ENCODE measurements around the gene TBX15.

The TBX15 gene

GRCh38 chr1:118988186-118989005, at the start of gene TBX15:
TBX15 (minus strand) TSS chr1:118988343; CDS start chr1:118987795, 548 bp downstream.
- no peak for DNase-seq

DNA sequence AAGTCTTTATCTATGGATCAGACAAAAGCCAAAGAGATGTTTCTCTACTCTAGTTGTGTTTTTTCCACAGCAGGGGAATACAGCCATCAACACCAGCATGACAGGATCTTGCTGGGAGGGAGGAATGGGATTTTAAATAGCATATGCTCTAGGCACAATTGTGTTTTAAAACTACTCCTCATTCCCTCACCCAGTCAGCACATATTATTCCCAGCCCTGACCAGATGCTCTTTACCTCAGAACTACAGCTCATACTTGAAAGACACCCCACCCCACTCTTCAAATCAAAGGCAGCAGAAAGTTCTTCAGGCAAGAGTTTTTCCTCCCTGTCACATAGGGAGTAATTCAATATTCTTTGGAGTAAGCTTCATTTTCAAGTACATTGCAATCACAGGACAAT, 46.2 kb upstream of the TBX15 start:
- no peak for DNase-seq

DNA sequence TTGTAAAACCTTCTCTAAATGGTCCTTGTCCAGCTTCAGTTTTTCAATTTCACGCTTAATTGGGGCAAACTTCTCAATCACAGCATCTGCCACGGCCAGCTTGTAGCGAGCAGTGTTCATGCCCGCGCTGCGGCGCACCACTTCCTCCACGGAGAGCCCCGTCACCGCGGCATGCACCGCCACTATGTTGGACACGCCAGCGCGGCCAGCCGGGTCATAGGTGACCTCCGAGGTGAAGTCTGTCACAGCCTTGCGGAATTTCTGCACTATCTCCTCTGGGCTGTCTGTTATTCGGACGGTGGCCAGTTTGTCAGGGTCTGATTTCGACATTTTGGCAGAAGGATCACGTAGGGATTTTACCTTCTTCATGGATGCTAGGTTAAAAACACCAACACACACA, 44.8 kb upstream of the TBX15 start:
- DNase-seq, result no peak

- no peak for DNase-seq
Observed at GRCh38 chr1:119027759-119028158, 39.6 kb upstream of the TBX15 start.

DNA sequence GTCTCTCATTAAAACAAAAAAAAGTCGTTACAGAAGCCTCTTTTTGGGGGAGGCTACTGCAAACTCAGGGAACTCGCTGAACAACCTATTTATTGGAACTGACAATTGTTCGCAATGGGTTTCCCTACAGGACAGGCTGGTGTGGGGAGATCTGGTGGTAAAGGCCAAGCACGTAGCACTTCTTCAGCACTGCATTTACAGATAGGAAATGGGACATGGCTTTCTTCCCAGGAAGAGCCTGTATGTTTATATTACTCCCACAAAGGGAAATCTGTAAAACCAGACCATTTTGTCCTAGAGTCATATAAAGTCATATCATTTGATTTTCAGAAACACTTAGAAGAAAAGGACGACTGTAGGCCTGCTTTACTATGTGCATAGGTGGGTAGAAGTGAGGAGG, 38.8 kb upstream of the TBX15 start:
- DNase-seq, result no peak

GRCh38 chr1:119015547-119015946, 27.4 kb upstream of the TBX15 start:
- DNase-seq, result no peak

GRCh38 chr1:119012383-119012782, 24.2 kb upstream of the TBX15 start:
- DNase-seq, result no peak

DNA sequence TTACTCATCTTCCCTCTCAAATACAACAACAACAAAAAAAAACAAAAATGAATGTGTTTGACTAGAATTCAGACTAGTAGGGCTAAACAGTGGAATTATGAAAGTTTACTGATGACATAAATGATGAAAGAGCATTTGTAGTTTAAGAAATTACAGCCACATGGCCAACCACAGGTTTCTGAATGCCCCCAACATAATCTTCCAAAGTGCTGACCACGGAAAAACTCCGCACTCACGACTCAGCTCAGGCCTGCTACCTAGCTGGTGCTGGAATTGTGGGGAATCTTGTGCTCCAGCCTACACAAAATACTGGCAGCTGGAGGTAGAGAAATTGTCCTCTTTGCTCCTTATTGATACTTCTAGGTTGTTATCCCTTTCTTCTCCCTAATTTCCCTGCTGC, 23.6 kb upstream of the TBX15 start:
- no peak for DNase-seq

DNA sequence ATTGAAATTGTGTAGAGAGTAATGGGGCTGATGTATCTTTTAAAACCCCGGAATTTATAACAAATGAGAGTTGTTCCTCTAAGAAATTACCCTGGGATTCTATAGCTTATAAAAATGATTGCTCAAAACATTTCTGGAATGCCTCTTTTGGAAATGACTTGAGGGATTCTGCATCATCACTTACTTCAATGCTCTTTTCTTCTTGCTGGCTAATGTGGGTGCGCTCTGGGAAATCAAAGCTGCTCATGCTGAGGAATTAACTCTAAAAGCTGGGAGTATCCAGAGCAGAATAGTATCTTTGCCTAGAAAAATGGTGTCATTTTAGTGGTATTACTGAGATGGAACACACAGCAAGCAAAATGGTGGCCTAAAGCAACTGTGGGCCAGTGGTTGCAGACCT, 23.0 kb upstream of the TBX15 start:
- no peak for DNase-seq

GRCh38 chr1:119010201-119010600, 22.1 kb upstream of the TBX15 start:
- no peak for DNase-seq

GRCh38 chr1:119009312-119009655, 21.1 kb upstream of the TBX15 start:
- no peak for DNase-seq

GRCh38 chr1:119008483-119009311, 20.6 kb upstream of the TBX15 start:
- no peak for DNase-seq

DNA sequence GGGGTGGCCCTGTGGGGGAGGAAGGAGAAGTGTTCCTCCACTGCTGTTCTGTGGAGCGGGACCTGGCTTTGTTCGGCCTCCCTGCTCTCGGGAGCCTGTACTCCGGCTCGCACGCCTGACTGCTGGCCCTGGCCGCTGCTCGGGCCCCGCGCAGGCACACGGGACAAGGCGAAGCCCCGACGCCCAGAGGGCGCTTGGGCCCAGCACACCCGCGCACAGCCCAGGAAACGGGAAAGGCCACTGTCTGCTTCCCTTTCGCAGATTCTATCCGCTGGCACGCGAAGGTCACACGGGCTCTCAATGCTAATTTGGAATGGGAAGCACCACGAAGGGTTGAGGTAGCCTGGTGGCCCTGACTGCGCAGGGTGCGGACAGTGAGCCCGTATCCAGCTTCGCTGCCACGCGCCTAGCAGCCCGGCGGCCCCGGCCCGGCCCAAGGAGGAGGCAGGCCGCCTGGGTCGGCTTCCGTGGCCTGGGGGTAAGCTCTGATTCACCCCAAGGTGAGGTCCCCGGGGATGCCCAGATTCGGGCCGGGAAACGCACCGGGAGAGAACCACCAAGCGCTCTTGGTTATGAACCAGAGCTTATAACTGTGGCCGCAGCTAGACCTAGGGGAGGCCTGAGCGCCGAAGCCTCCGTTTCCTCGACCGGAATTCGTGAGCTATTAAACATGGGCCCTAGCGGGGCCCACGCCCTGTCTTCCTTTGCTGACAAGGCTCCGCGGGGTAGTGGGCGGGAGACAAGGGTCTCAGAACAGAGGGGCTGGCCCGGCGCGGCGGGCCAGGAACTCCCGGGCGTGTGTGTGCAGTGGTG, 19.7 kb upstream of the TBX15 start:
- DNase-seq, result no peak

GRCh38 chr1:119007339-119007669, 19.2 kb upstream of the TBX15 start:
- DNase-seq, result no peak

DNA sequence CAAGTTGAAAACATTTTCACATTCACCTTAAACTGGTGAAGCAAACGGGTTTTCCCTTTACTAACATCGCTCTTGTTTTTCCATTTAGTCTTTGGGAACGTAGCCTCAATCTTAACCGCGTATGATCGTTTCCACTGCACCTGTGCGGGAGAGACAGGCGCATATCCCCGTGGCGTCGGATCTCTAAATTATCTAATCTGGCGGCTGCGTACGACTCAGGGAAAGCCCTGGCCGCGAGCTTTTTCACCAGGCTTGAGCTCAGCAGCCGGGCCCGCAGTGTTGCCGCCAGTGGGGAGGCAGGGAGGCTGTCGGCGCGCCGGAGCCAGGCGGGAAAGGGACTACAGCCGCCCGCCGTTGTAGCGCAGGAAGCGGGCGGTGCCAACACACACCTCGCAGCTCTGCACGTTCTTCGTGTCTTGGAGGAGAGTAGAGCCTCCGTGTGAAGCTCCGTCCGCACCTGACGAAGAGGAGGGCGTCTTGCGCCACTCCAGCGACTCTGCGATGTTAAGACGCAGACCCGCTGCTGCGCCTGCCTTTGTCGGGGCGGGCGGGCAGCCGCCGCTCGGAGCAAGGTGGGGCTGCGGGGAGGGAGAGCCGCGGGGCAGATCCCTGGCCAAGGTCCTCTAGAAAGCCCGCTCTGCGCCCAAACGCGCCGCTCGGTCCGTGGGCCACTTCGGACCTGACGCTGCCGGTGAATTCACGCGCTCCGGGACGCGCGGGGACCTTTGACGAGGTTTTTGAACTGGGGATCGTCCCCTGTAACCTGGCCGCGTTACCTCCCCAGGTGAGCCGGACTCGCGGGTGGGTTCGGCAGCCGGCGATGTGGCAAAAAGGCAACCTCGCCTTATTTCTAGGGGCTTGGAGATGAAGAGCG, 18.5 kb upstream of the TBX15 start:
- DNase-seq, result no peak

DNA sequence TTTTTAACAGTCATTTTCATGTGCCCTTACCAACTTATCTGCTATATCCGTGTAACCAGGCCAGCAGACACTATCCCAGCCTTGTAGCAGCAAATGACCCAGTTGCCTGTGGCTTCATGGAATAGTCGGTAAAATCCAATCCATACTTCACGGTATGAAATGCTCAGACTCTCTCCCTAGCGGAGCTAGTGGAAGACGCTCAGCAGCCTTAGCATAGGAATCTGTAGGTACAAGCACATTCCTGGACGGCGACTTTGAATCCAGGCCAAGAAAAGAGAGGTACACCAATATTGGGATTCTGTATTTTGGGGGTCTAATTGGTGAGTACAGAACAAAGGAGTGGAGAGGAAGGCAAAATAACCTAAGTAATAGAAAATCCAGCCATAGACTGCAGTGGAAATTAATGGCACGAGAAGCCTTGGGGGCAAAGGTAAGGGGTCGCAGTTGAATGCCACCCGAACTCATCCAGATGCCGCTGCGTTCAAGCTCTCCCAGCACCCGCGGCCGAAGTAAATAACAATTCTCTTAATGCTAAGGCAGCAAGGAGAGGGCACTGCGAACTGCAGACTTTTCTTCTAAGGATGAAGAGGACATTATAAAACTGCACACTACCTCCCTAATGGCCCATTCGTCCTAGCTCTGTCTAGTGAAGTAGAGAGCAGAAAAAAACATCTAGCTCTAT, 17.7 kb upstream of the TBX15 start:
- DNase-seq, result no peak

DNA sequence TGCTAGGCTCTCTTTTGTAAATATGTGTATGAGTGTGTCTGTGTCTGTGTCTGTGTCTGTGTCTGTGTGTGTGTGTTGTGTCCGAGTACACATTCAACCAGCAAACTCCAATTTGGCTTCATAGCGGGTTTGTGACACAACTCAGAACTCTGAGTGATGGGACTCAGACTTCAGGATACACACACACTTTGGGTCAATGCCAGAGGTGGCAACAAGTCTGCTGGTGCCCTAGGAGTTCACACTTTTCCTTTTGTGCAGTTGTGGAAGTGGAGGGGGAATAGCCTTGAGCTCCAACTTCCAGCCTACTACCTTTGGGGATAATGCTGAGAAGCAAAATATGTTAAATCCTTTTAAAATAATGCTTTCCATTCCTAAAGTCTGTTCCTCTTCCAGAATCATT, 16.6 kb upstream of the TBX15 start:
- DNase-seq, result no peak

GRCh38 chr1:119004129-119004527, 16.0 kb upstream of the TBX15 start:
- no peak for DNase-seq

DNA sequence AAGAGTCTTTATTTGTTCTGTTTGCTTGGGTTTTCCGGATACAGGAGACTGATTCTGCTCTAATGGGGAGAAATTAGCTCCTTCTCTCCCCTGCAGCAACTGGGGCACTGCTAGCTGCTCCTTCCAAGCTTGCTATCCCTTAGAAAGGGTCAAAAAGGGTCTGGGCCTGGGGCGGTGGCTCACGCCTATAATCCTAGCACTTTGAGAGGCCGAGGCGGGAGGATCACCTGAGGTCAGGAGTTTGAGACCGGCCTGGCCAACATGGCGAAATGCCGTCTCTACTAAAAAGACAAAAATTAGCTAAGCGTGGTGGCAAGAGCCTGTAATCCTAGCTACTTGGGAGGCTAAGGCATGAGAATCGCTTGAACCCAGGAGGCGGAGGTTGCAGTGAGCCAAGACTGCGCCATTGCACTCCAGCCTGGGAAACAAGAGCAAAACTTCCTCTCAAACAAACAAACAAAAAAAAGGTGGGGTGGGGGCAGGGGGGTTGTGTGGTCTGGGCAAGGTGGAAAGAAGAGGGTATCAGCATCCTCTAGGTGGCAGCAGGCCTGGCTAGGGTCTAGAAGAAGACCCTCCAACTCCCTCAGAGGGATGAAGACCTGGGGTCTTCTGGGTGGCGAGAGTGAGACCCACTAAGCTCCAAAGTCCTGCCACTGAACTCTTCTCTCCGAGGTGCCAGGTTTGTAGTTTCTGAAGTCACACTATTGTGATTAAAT, 15.4 kb upstream of the TBX15 start:
- DNase-seq, result no peak

- DNase-seq, result no peak
Observed at GRCh38 chr1:119002028-119002686, 14.0 kb upstream of the TBX15 start.

Measured in activated CD8-positive, alpha-beta memory T cell treated with anti-CD3 and anti-CD28 coated beads for 24 hours (primary cell).